ENCODE measurements around the gene LPAR3. TPM values are rescaled to one million over a fixed set of nuclear protein-coding genes. Genes with fewer than 3 reads are reported as not detected.

Gene LPAR3
- total RNA-seq, 2 donors from 2014 or later, result 40.4 to 56.7 TPM

DNA sequence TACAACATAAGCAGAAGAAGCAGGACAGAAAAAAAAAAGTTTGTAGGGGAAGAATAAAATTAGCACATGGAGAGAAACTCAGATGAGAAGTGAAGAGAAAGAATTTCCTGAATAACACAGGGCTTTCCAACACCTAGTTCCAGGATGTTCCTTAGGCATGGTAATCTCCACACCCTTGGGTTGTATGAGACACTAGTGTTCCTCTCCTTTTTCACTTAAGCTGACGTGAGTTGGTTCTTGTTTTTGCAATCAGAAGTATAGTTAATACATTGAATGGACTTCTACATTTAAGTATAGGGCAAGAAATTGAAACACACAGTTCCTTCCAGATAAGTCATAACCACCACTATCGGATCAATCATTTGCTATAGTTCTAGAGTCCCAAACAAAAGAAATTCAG lies 51.0 kb downstream of the LPAR3 start:
- H3K4me3 ChIP-seq, result no peak overlapping the region
- TF ChIP-seq, protein P1, sequence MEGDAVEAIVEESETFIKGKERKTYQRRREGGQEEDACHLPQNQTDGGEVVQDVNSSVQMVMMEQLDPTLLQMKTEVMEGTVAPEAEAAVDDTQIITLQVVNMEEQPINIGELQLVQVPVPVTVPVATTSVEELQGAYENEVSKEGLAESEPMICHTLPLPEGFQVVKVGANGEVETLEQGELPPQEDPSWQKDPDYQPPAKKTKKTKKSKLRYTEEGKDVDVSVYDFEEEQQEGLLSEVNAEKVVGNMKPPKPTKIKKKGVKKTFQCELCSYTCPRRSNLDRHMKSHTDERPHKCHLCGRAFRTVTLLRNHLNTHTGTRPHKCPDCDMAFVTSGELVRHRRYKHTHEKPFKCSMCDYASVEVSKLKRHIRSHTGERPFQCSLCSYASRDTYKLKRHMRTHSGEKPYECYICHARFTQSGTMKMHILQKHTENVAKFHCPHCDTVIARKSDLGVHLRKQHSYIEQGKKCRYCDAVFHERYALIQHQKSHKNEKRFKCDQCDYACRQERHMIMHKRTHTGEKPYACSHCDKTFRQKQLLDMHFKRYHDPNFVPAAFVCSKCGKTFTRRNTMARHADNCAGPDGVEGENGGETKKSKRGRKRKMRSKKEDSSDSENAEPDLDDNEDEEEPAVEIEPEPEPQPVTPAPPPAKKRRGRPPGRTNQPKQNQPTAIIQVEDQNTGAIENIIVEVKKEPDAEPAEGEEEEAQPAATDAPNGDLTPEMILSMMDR (IDR thresholded peaks at IDR 0.05), result no peak
- peaks cover 0 to 3% of the 10 kb centered on the region in 2 donors for H3K4me1 ChIP-seq

DNA sequence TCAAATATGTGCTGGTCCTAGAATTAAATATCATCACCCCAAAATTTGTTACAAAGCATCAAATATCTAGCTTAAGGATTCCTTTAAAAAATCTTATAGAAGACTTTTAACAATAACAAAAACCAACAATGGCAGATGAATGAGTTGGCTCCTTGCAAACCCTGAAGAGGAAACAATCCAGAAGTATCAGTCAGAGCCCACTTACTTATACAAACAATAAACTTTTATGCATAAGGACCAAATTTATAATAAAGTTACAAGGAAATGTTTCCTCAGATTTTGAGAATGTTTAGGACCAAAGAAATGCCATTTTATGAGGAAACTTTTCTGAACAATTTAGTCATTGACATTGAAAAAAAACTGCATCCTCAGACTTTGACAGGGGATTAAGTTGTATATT lies 52.7 kb downstream of the LPAR3 start:
- Histone ChIP-seq H3K4me3 (no peak overlapping the region), H3K4me1 (no peaks in the 10 kb centered on the region), H3K27ac (no peak overlapping the region), H3K36me3 (no peaks in the 10 kb centered on the region), H3K9me3 (no peaks in the 10 kb centered on the region), H3K27me3 (no peaks in the 10 kb centered on the region)
- TF ChIP-seq, protein P1 (IDR thresholded peaks at IDR 0.05), result no peak
- DNase-seq (ENCODE audit: low spot score), result no peak

More for the DNA sequence above, 51.0 kb downstream of the LPAR3 start:
- Histone ChIP-seq H3K27ac (no peak overlapping the region), H3K36me3 (no peaks in the 10 kb centered on the region), H3K9me3 (no peaks in the 10 kb centered on the region), H3K27me3 (no peaks in the 10 kb centered on the region)
- DNase-seq (ENCODE audit: low spot score), result no peak

DNA sequence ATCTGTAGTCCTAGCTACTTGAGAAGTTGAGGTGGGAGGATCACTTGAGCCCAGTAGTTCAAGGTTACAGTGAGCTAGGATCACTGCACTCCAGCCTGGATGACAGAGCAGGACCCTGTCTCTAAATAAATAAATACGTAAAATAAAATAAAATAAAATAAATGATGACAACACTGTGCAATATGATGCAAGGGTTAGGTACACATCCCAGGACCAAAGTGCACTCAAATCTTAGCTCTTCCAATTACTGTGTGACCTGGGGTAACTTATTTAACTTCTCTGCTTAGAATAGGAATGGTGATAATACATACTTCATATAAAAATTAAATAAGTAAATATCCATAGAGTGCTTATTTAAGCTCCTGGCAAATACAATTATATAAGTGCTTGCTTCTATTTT lies 53.5 kb downstream of the LPAR3 start:
- Histone ChIP-seq H3K9me3 (no peaks in the 10 kb centered on the region), H3K36me3 (no peaks in the 10 kb centered on the region), H3K4me1 (no peaks in the 10 kb centered on the region), H3K27ac (no peak overlapping the region), H3K27me3 (no peaks in the 10 kb centered on the region), H3K4me3 (no peak overlapping the region)
- no peak for DNase-seq (ENCODE audit: low spot score)
- TF ChIP-seq, protein P1 (IDR thresholded peaks at IDR 0.05), result no peak

DNA sequence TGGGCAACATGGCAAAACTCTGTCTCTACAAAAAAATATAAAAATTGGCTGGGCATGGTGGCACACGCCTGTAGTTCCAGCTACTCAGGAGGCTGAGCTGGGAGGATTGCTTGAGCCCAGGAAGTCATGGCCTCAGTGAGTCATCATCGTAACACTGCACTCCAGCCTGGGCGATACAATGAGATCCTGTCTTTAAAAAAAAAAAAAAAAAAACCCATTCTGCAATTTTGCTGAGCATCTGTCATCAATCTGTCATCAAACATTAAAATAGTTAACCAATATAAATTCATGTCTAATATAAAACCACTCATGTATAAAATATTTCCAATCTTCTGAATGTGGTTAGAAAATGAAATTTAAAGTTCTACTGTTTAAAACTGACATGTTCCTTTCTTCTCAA lies 56.9 kb downstream of the LPAR3 start:
- Histone ChIP-seq H3K27me3 (no peaks in the 10 kb centered on the region), H3K9me3 (no peaks in the 10 kb centered on the region), H3K4me1 (no peaks in the 10 kb centered on the region), H3K27ac (no peak overlapping the region), H3K4me3 (no peak overlapping the region), H3K36me3 (no peaks in the 10 kb centered on the region)
- DNase-seq (ENCODE audit: low spot score), result no peak
- TF ChIP-seq, protein P1 (IDR thresholded peaks at IDR 0.05), result no peak

DNA sequence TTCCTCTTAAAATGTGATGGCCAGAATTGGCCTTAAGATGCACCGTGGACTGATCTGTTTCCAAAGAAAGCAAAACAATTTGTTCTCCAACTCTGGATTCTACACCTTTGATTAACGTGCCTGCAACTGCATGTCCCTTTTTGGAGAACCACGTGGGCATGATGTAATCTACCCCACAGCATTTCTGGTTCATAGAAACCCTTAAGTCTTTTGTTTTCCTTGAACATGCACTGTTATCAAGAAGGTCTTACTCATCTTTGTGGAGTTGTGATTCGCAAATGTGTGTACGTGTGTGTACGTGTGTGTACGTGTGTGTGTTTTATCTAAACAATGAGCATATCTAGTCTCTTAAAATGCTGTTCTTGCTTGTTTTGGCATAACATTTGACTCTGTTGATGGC lies 57.8 kb downstream of the LPAR3 start:
- Histone ChIP-seq H3K4me3 (no peak overlapping the region), H3K27ac (no peak overlapping the region), H3K27me3 (no peaks in the 10 kb centered on the region), H3K4me1 (no peaks in the 10 kb centered on the region), H3K36me3 (no peaks in the 10 kb centered on the region), H3K9me3 (no peaks in the 10 kb centered on the region)
- DNase-seq (ENCODE audit: low spot score), result no peak
- TF ChIP-seq, protein P1 (IDR thresholded peaks at IDR 0.05), result no peak

DNA sequence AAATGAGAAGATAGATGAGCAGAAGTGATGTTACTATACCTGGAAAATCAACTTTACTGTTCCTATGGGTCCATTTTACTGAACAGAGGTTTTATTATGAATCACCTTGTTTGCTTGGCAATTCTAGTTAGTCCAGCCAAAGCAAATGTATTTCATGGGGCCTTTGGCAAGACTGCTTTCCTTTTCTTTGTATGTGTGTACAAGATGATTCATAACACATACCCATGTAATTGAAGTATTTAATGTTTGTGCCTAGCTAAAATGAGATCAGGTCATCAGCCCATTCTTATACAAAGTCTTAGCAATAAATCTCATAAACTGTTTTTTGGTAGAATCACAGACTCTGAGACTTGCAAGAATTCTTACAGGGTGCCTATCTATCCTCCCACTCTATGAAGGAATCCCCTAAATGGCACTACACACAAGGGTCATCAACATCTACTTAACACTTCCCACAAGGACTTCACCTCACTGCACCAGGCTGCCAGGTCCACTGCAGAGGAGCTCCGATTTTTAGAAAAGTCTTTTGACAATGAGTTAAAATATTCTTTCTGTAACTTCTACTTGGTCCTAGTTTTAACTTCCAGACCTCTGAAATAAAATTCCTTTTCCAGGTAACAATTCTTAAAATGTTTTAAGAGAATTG lies 58.5 kb downstream of the LPAR3 start:
- Histone ChIP-seq H3K27ac (no peak overlapping the region), H3K27me3 (no peaks in the 10 kb centered on the region), H3K4me3 (no peak overlapping the region), H3K36me3 (no peaks in the 10 kb centered on the region), H3K9me3 (no peaks in the 10 kb centered on the region), H3K4me1 (no peaks in the 10 kb centered on the region)
- DNase-seq (ENCODE audit: low spot score), result no peak
- TF ChIP-seq, protein P1 (IDR thresholded peaks at IDR 0.05), result no peak
